Testis (tissue), 3 donors: ENCODE data around the gene SF1. TPM values are rescaled to one million over a fixed set of nuclear protein-coding genes. Genes with fewer than 3 reads are reported as not detected.

ENCODE experiments used
- DNase-seq: peaks from one replicate; pipeline ENCODE4 v3.0.0-alpha.2; 2019
- H3K27ac ChIP-seq, 2 donors: fragments of 200-600 bp; sonication (generic); one replicate each; pipeline ENCODE4 v1.5.1; 2019
- H3K27me3 ChIP-seq: fragments of 200-600 bp; sonication (generic); one replicate; pipeline ENCODE4 v1.5.1; 2019
- H3K36me3 ChIP-seq: fragments of 200-600 bp; sonication (generic); one replicate; pipeline ENCODE4 v1.5.1; 2017; ENCODE audit warnings: low read depth; ENCODE audit errors: missing control alignments
- H3K4me1 ChIP-seq: fragments of 200-600 bp; sonication (generic); one replicate; pipeline ENCODE4 v1.5.1; 2019
- H3K4me3 ChIP-seq, 2 donors: fragments of 200-600 bp; sonication (generic); one replicate each; pipeline ENCODE4 v1.5.1; 2017 to 2019
- H3K9me3 ChIP-seq: fragments of 200-600 bp; sonication (generic); one replicate; pipeline ENCODE4 v1.5.1; 2017
- POLR2A ChIP-seq: fragments of 450-650 bp; IDR thresholded peaks from one replicate; pipeline ENCODE4 v1.6.1; 2017; ENCODE audit warnings: antibody characterized with exemption, mild to moderate bottlenecking, moderate library complexity
- WGBS, 2 donors: methylation state at CpG; one replicate each; pipeline ENCODE4 v1.1.5; 2018; 5-methylcytosine and 5-hydroxymethylcytosine counted together
- intact Hi-C: fragments of 100-400 bp; cut with DNase I; formaldehyde crosslinking; loops from one replicate; pipeline ENCODE4 v1.15.1; 2023; ENCODE audit warnings: low total_unique reads
- polyA plus RNA-seq: library from polyadenylated mRNA; stranded (reverse); fragments of 350-450 nt; fragmentation: Illumina TruSeq; extraction: RNeasy Lipid Tissue Mini Kit (QIAGEN cat#74804); gene quantifications from one replicate; pipeline ENCODE4 v1.2.3, GENCODE V29; 2014; ENCODE audit warnings: low read depth, low replicate concordance; ENCODE audit not compliant: insufficient read depth
- total RNA-seq, 2 donors: library from RNA; depleted of rRNA; stranded (reverse); fragments of >200 nt; gene quantifications; one replicate each; pipeline ENCODE4 v1.2.3, GENCODE V29; 2016
- TF ChIP-seq, protein P1 (sequence below), 3 experiments: fragments of 450-650 bp in 2 of 3; fragments of 200-600 bp in 1 of 3; sonication (generic) in 1 of 3; IDR thresholded peaks; one replicate each; pipeline ENCODE4 v1.5.1; 2016 to 2019; ENCODE audit warnings: antibody characterized with exemption in 3 of 3, mild to moderate bottlenecking in 2 of 3, moderate library complexity in 1 of 3

SF1 gene
- total and polyA plus RNA-seq, 3 donors from 2014 or later: 431 to 499 (median 455) TPM

DNA sequence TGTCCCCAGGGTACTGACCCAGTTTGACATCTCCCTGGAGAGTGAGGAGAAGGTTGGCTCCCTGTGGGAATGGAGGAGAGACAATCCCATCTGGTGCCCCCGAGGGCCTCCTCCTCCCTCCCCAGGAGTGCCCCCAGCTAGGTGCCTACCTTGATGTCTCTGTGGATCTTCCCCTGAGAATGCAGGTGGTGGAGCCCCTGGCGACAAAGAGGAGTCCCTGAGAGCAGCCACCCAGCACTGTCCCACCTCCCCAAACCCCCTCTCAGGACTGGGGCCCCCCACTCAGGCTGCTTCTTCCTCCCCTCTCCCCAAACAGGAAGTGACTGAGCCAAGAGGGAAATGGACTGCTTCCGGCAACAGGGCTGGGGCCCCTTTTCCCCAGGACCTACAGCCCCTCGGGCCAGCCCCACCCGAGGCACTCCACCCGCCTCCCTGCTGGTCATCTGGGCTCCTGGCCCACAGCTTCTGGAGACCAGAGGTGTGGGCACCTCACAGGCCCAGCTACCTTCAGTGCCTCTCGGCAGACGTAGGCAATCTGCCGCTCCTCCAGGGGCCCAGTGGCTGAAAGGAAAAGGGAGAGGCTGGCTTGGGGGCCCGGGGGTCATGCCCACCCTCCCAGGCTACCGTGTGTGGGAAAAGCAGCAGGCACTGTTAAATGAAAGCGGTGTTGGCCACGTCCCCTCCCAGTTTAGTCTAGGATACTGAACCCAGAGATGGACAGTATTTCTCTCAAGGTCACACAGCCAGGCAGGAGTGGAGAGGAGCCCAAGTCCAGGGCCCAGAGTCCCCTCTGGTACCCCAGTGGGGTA, 23.4 kb upstream of the SF1 start:
- no peak overlapping the region for H3K4me3 ChIP-seq
- intact Hi-C loops: no loop called here
- peaks cover 21% of the 10 kb centered on the region for H3K4me1 ChIP-seq
- no peaks in the 10 kb centered on the region for H3K9me3 ChIP-seq
- H3K27me3 ChIP-seq: no peaks in the 10 kb centered on the region
- WGBS, 2 donors: 66 to 71% methylated on average over 6 to 13 of the region's 13 CpGs
- no peak for DNase-seq
- H3K27ac ChIP-seq: peak overlapping the region in 1 of 2 donors; percentile 41
- H3K36me3 ChIP-seq: no peaks in the 10 kb centered on the region
- no peak for TF ChIP-seq POLR2A
- TF ChIP-seq, protein P1, sequence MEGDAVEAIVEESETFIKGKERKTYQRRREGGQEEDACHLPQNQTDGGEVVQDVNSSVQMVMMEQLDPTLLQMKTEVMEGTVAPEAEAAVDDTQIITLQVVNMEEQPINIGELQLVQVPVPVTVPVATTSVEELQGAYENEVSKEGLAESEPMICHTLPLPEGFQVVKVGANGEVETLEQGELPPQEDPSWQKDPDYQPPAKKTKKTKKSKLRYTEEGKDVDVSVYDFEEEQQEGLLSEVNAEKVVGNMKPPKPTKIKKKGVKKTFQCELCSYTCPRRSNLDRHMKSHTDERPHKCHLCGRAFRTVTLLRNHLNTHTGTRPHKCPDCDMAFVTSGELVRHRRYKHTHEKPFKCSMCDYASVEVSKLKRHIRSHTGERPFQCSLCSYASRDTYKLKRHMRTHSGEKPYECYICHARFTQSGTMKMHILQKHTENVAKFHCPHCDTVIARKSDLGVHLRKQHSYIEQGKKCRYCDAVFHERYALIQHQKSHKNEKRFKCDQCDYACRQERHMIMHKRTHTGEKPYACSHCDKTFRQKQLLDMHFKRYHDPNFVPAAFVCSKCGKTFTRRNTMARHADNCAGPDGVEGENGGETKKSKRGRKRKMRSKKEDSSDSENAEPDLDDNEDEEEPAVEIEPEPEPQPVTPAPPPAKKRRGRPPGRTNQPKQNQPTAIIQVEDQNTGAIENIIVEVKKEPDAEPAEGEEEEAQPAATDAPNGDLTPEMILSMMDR (IDR thresholded peaks at IDR 0.05): no peak

DNA sequence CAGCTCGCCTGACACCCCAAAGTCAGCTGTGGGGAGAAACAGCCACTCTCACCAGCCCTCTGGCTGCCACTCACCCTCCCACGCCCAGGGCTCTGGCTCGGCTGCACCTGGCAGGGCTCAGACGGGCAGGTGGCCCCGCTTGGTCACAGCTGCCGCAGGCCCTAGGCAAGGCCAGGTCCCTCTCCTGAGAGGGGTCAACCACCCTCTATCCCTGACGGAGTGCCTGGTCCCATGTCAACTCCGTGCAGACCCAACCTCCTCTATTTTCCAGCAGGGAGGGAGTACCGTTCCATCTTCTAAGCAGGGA, 22.8 kb upstream of the SF1 start:
- Histone ChIP-seq H3K9me3 (no peaks in the 10 kb centered on the region), H3K27me3 (no peaks in the 10 kb centered on the region), H3K36me3 (no peaks in the 10 kb centered on the region), H3K27ac (no peak overlapping the region), H3K4me3 (no peak overlapping the region), H3K4me1 (peaks cover 21% of the 10 kb centered on the region)
- intact Hi-C loops: no loop called here
- TF ChIP-seq, protein P1 (IDR thresholded peaks at IDR 0.05): no peak
- TF ChIP-seq POLR2A: no peak
- 87% methylated on average over 9 of the region's 9 CpGs; no CpG with 5 or more reads in 1 of the 2 donors for WGBS, 2 donors
- DNase-seq: no peak

DNA sequence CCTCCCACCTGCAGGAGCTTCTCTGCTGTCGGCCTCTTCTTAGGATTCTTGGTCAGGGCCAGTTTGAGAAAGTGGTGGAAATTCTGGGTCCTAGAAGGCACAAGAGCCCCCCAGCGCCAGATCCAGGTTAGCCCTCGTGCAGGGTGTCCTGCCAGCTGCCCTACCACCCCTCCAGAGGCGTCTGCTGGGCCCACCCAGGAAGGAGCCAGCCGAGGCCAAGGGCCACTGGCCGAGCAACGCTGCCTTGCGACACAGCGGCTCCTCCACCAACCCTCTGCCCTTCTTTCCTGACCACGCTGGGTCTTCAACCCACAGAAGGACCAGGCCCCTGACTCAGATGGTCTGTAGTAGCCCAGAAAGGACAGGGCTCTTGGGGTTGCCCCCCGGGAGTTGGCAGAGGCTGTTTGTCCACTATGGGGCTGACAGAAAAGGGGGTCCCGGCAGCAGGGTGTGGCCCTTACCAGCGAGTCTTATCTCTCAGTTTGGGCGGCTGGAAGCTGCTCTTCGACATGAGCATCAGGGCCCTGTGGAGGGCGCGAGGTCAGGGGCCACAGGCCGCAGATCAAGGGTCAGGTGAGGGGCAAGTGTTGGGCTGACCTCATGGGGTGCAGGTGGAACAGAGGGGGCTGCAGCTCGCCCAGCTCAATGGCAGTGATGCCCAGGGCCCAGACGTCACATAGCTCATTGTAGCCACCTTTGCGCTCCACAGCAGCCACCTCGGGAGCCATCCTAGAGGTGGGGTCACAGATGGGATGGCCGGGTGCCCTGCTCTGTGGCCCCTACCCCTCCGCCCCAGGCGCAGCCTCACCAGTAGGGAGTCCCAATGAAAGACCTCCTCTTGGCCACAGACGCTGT, 22.2 kb upstream of the SF1 start:
- WGBS, 2 donors: 71 to 80% methylated on average over 11 to 25 of the region's 26 CpGs
- no peaks in the 10 kb centered on the region for H3K27me3 ChIP-seq
- no peaks in the 10 kb centered on the region for H3K36me3 ChIP-seq
- H3K4me1 ChIP-seq: peaks cover 21% of the 10 kb centered on the region
- intact Hi-C loops: no loop called here
- DNase-seq: no peak
- H3K27ac ChIP-seq: peak overlapping the region in 1 of 2 donors; percentile 7
- H3K4me3 ChIP-seq: no peak overlapping the region
- H3K9me3 ChIP-seq: no peaks in the 10 kb centered on the region
- TF ChIP-seq, protein P1 (IDR thresholded peaks at IDR 0.05): no peak
- no peak for TF ChIP-seq POLR2A

DNA sequence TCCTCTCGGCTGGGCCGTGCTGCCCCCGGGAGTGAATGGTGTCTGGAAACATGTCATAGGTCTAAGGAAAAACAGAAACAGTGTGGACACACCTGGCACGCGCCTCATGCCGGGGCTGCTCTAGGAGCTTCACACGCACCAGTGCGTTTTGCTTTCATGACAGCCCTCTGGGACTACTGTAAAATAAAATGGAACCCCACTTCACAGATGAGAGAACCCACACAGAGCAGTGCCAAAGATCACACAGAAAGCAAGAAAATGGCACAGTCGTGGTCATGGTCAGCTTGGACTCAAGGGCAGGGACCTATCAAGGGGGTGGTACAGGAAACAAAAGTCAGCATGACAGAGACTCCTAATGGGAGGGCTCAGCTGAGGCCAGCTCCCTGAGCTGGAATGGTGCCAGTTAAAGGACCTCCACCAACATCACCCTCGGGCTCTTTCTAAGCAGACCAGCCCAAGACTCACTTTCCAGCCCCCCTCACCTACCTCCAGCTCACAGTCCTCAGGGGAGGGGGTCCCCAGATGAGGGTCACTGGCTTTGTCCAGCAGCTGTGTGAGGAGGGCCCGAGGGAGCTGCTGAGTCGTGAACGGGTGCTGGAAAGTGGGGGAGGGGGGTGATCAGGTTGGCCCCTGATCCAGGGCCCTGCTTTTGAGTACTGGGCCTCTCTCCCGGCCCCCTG, 21.4 kb upstream of the SF1 start:
- Histone ChIP-seq H3K4me3 (no peak overlapping the region), H3K36me3 (no peaks in the 10 kb centered on the region), H3K9me3 (no peaks in the 10 kb centered on the region), H3K4me1 (peaks cover 21% of the 10 kb centered on the region), H3K27ac (peak overlapping the region in 1 of 2 donors; percentile 7), H3K27me3 (no peaks in the 10 kb centered on the region)
- no peak for TF ChIP-seq POLR2A
- TF ChIP-seq, protein P1 (IDR thresholded peaks at IDR 0.05): no peak
- intact Hi-C loops: no loop called here
- no peak for DNase-seq
- WGBS, 2 donors: 68 to 72% methylated on average over 14 of the region's 14 CpGs
